Stimulated activated CD8-positive, alpha-beta memory T cell treated with anti-CD3 and anti-CD28 coated beads, Interleukin-12 subunit alpha, Interleukin-12 subunit beta, amount 100 ng/mL, for 24 hours (primary cell): ENCODE data around the gene ZNF331.

Experiments
- DNase-seq: peaks from one replicate; pipeline ENCODE4 v3.0.0-alpha.2; 2020; ENCODE audit errors: extremely low read depth

Gene ZNF331

GRCh38 chr19:53571339-53571738 lies 33.4 kb downstream of the ZNF331 start:
- no peak for DNase-seq

GRCh38 chr19:53576941-53577653 lies 39.2 kb downstream of the ZNF331 start:
- no peak for DNase-seq

GRCh38 chr19:53577968-53578367 lies 40.0 kb downstream of the ZNF331 start:
- DNase-seq: no peak

DNA sequence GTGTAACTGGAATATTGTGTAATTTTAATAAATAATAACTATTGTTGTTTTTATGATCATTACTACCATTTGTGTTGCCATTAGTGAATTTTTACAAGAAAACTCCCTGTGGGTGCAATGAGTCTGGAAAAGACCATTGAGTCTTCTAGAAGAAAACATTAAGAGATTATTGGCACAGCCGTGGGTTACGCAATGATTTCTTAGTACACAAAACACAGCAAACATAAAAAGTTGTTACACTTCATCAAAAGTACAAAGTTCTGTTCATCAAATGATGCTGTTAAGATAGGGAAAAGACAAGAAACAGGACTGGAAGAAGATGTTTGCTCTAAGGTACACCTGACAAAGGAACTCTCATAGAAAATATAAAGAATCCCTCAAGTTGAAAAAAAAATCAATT lies 41.6 kb downstream of the ZNF331 start:
- no peak for DNase-seq

DNA sequence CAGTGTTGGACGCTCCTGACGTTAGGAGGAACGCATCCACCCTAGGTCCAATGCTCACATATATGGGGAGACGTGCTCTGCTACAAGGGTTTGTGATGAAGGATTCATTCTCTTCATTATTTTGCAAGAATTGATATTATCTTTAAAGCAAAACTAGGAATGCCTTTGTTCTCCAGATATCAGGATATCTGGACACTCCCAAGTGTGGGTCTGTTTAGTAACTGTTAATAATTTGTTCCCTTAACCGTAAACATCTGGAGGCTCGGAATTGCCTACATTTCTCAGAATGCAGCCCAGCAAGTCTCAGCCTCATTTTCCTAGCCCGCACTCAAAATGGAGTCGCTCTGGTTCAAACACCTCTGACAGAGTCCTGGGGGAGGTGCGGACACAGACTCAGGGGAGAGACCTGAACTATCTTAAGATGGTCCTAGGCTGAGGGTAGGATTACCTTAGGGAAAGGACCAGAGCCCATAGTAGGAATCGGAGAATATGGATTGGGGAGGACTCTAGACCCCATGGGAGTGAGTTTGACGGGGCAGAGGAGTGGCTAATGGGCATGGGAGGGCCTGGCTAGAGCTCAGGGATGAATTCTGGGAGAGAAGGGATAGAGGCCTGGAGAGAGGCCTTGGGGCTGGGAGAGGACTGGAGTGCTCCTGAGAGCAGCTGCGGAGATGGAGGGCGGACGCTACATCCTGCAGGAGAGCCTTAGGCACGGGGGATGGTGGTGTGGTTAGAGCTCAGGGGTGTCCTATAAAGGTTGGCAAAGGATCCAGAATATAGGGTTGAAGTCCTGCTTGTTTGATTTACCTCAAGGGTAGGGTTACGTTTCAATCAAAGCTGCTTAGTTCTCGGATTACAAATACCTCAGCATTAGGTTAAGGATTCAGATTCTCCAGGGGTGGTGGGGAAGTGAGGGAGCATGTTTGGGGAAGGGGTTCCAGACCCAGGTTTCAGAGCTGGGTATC lies 43.2 kb downstream of the ZNF331 start:
- DNase-seq: no peak

- DNase-seq: no peak
Observed at GRCh38 chr19:53581871-53582279, 43.9 kb downstream of the ZNF331 start.

DNA sequence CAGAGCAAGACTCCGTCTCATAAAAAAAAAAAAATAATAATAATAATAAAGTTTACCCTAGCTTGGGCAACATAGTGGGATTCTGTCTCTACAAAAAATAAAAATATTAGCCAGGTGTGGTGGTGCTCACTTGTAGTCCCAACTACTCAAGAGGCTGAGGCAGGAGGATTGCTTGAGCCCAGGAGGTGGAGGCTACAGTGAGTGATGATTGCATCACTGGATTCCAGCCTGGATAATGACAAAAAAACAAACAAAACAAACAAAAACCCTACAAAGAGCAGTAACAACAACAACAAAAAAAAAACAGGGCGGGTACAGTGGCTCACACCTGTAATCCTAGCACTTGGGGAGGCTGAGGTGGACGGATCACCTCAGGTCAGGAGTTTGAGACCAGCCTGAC lies 45.2 kb downstream of the ZNF331 start:
- DNase-seq: no peak

- DNase-seq: no peak
Observed at GRCh38 chr19:53586277-53586691, 48.3 kb downstream of the ZNF331 start.

DNA sequence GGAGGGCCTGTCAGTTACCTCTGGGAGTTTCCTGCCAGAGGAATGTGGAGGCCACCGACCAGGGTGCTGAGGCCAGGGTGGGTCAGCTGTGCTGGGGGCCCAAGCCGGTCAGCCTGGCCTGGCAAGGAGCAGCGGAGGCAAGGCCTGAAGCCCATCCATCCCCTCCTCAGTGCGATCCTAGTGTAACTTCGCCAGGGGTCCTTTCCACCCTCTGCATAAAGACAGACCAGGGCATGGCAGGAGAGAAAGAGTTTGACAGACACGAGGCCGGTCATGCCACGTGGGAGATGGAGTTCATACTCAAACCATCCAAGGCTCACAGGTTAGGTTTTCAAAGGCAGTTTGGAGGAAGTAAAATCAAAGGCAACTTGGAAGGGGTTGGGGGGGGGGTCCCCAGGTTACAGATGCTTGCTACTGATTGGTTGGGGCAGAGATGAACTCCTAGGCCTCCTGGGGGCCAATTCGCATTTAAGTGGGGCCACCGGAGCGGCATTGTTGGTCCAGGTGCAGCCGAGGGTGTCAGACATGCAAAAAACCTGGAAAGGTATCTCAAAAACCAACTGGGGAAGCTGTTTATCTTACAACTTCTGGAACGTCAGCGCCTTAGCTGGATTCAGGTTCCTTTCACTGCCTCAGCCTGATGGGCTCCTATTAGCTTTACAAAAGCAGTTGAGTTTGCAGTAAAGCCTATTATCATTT lies 57.0 kb downstream of the ZNF331 start:
- DNase-seq: no peak

DNA sequence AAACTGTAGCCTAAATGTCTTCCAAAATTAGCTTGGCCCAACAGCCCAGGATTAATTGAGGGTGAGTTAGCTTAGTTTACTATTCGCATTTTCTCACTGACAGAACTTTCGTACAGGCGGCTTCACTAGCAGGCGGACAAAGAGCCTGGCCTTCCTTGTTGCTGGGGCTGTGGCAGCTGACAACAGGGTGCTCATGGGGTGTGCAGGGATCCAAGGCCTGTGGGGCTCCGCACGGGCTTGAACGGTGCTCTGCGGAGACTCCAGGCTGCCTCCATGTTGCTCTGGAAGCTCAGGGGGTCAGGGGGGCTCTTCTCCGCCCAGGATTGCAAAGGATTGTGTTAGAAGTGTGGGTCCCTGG lies 57.5 kb downstream of the ZNF331 start:
- no peak for DNase-seq

DNA sequence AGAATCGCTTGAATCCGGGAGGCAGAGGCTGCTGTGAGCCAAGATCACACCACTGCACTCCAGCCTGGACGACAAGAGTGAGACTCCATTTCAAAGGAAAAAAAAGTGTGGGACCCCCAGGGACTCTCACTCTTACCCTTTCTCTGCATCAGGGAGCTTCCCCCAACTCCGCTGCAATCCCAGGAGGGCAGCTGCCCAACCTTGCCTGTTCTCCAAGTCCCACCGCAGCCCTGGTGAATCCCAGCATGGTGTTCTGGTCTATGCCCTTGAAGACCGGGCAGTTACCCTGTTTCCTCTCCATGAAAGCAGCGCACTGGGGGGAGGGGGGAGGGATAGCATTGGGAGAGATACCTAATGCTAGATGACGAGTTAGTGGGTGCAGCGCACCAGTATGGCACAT lies 58.1 kb downstream of the ZNF331 start:
- no peak for DNase-seq

- DNase-seq: no peak
Observed at GRCh38 chr19:53597023-53597422, 59.1 kb downstream of the ZNF331 start.

GRCh38 chr19:53598361-53598760 lies 60.4 kb downstream of the ZNF331 start:
- DNase-seq: no peak

GRCh38 chr19:53600217-53600616 lies 62.3 kb downstream of the ZNF331 start:
- no peak for DNase-seq

DNA sequence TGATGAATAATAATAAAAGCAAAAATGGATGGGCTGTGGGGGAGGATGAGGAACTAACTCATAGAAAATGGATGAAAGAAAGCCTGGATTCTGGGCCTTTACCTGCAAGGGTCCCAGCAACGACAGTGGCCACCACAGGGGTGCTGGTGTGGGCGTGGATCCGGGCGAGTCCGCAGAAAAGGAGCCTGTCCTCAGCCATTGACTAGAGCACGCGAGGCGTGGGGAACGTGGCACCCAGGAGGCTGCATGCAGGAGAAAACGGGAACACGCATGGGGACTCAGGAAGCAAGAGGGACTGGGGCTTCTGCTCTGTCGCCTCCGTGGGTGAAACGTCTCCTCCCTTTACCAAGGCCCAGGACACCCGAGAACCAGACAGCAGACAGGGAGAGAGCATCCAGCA lies 68.1 kb downstream of the ZNF331 start:
- DNase-seq: no peak

DNA sequence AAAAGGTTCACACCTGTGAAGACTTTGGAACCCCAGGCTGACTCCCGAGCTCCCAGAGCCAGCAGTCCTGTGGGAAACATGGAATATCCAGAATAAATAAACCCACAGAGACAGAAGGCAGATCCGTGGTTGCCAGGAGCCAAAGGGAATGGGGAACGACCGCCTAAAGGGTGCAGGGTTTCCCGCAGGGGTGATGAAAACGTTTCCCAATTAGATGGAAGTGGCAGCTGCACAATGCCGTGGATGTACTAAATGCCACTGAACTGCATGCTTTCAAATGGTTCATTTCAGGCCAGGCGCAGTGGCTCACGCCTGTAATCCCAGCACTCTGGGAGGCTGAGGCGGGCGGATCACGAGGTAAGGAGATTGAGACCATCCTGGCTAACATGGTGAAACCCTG lies 70.4 kb downstream of the ZNF331 start:
- DNase-seq: no peak

GRCh38 chr19:53612762-53613526 lies 75.0 kb downstream of the ZNF331 start:
- no peak for DNase-seq

DNA sequence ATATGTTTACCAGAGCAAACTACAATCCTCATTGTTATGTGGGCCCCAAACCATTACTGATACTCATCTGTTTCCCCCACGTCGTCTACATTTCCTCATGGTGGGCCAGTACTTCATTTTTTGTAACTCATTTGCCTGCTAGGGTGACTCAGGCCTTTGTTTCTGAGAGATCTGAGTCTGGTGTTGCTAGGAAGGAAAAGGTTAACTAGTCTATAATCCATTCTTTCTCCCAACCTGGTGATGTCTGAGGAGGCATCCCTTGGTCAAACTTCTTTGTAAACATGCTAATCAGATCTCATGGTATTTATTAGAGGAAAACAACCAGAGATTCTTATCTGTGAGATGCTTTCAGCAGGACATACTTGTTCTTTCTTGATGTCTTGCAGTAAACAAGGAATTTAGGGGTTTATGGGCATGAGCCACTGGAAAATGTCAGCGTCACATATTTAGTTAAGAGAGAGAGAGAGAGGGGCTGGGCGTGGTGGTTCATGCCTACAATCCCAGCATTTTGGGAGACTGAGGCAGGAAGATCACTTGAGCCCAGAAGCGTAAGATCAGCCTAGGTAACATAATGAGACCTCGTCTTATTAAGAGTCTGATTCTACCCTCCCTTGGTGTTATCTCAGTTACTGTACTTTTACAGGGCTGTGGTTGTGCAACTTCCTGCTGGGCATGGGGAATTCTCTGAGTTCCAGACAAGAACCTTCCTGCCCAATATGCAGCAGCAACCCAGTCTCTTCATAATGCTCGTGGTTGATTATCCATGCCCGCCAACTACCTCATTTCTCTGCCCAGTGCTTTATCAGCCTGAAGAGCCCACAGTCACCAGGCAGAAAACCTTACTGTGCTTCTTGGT lies 84.2 kb downstream of the ZNF331 start:
- no peak for DNase-seq

GRCh38 chr19:53624771-53625545 lies 87.0 kb downstream of the ZNF331 start:
- no peak for DNase-seq

DNA sequence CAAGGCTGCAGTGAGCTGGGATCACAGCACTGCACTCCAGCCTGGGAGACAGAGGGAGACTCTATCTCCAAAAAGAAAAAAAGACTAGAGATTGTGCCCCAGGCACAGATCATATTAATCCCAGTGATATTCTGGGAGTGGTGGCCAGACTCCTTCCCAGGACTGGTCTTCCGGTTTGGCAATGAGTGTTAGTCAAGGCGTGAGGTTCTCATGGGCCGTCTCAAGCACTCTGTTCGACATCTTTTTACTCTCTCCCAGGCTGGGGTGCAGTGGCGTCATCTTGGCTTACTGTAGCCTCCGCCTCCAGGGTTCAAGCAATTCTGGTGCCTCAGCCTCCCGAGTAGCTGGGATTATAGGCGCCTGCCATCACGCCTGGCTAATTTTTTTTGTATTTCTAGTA lies 88.5 kb downstream of the ZNF331 start:
- DNase-seq: no peak
